Dermis microvascular lymphatic vessel endothelial cell (primary cell): ENCODE measurements around the gene ZSWIM2. TPM values are rescaled to one million over a fixed set of nuclear protein-coding genes. Genes with fewer than 3 reads are reported as not detected.
"Not testable (repeated sequence)": the region's sequence is repeated elsewhere in the genome, so short reads cannot be mapped to it uniquely, and the experiment has no call there.

Experiments used
- DNase-seq, 2 donors: peaks; one replicate each; pipeline versions ENCODE4 v3.0.0 to v3.0.0-alpha.2; 2010; ENCODE audit warnings: low read depth in 2 of 2
- total RNA-seq: library from RNA; depleted of rRNA; stranded (reverse); fragments of >200 nt; gene quantifications from 2 replicates; pipeline ENCODE4 v1.2.1, GENCODE V29; 2014

Gene ZSWIM2
- total RNA-seq, 1 donor from 2014 or later = not detected

GRCh38 chr2:186842373-186842772 lies 6.6 kb downstream of the ZSWIM2 start:
- no peak for DNase-seq

GRCh38 chr2:186841940-186842339 lies 7.0 kb downstream of the ZSWIM2 start:
- DNase-seq = no peak

- no peak for DNase-seq
Measured at GRCh38 chr2:186835628-186836027, 13.3 kb downstream of the ZSWIM2 start.

GRCh38 chr2:186827862-186828492 lies 21.0 kb downstream of the ZSWIM2 start:
- DNase-seq = peak; percentile 45 to 67

- no peak for DNase-seq
Measured at GRCh38 chr2:186827411-186827810, 21.6 kb downstream of the ZSWIM2 start.

GRCh38 chr2:186822323-186822722 lies 26.6 kb downstream of the ZSWIM2 start:
- no peak for DNase-seq

- no peak for DNase-seq
Measured at GRCh38 chr2:186820303-186820702, 28.7 kb downstream of the ZSWIM2 start.

GRCh38 chr2:186811760-186812159 lies 37.2 kb downstream of the ZSWIM2 start:
- DNase-seq = not testable (repeated sequence)

GRCh38 chr2:186806591-186806990 lies 42.4 kb downstream of the ZSWIM2 start:
- DNase-seq = no peak

GRCh38 chr2:186798604-186799003 lies 50.4 kb downstream of the ZSWIM2 start:
- not testable (repeated sequence) for DNase-seq

GRCh38 chr2:186784930-186785329 lies 64.0 kb downstream of the ZSWIM2 start:
- no peak for DNase-seq

GRCh38 chr2:186783254-186783653 lies 65.7 kb downstream of the ZSWIM2 start:
- DNase-seq = no peak

- DNase-seq = peak; percentile 6 to 49
Measured at GRCh38 chr2:186780701-186781316, 68.2 kb downstream of the ZSWIM2 start.

Other genes starting within 250 kb of the ZSWIM2 start
- 28.8 and 37.2 TPM in 2 replicates for gene FAM171B, start 155.1 kb downstream of the ZSWIM2 start, total RNA-seq